Body of pancreas (tissue), 4 donors: Measurements from ENCODE around the gene CHN1. TPM values are rescaled to one million over a fixed set of nuclear protein-coding genes. Genes with fewer than 3 reads are reported as not detected.
A peak's percentile ranks its signal among the peaks of the same experiment; 100 is the strongest.

Source experiments
- ATAC-seq: fragments of 150-250 bp; one replicate; pipeline ENCODE4 v1.9.1; 2016
- DNase-seq, 4 donors: peaks; one replicate each; pipeline ENCODE4 v3.0.0-alpha.2; 2019
- H3K27ac ChIP-seq, 4 donors: fragments of 200-600 bp; sonication (generic); 1 replicate in 3 of 4; 2 replicates in 1 of 4; pipeline versions ENCODE4 v1.5.1 to v1.6.1; 2016 to 2019; ENCODE audit warnings: mild to moderate bottlenecking in 1 of 4, mixed read lengths in 1 of 4, moderate library complexity in 1 of 4
- H3K27me3 ChIP-seq, 2 donors: fragments of 200-600 bp; sonication (generic); one replicate each; pipeline ENCODE4 v1.6.0; 2016; ENCODE audit warnings: mild to moderate bottlenecking in 1 of 2
- H3K36me3 ChIP-seq, 2 donors: fragments of 200-600 bp; sonication (generic); replicated peaks in 1 of 2; 2 replicates each; pipeline ENCODE4 v1.5.1; 2016; ENCODE audit warnings: low read depth in 2 of 2; ENCODE audit not compliant: insufficient read depth in 1 of 2
- H3K4me1 ChIP-seq: fragments of 200-600 bp; sonication (generic); one replicate; pipeline ENCODE4 v1.6.0; 2016
- H3K4me3 ChIP-seq, 2 donors: fragments of 200-600 bp; sonication (generic); 1 replicate in 1 of 2; 2 replicates in 1 of 2; pipeline ENCODE4 v1.5.1; 2016 to 2019
- H3K9me3 ChIP-seq, 3 donors: fragments of 200-600 bp; sonication (generic); 1 replicate in 2 of 3; 2 replicates in 1 of 3; pipeline ENCODE4 v1.5.1; 2016
- POLR2A ChIP-seq, 3 donors: fragments of 450-650 bp; IDR thresholded peaks; one replicate each; pipeline ENCODE4 v1.6.1; 2016; ENCODE audit warnings: antibody characterized with exemption in 3 of 3, mild to moderate bottlenecking in 2 of 3
- WGBS, 2 donors: methylation state at CpG; one replicate each; pipeline ENCODE4 v1.1.5; 2017; 5-methylcytosine and 5-hydroxymethylcytosine counted together
- intact Hi-C: fragments of 100-400 bp; cut with DNase I; formaldehyde crosslinking; loops from one replicate; pipeline ENCODE4 v1.15.1; 2023
- total RNA-seq, 2 donors: library from RNA; depleted of rRNA; stranded (reverse); fragments of >200 nt; gene quantifications; one replicate each; pipeline ENCODE4 v1.1.0, GENCODE V29; 2016
- TF ChIP-seq, protein P1 (sequence below), 7 experiments: fragments of 450-650 bp in 4 of 7; fragments of 200-600 bp in 3 of 7; sonication (generic) in 3 of 7; IDR thresholded peaks; one replicate each; pipeline ENCODE4 v1.5.1; 2016 to 2019; ENCODE audit warnings: antibody characterized with exemption in 7 of 7

The CHN1 gene
- total RNA-seq, 2 donors from 2014 or later: 2.9 to 11.9 TPM

GRCh38 chr2:174846218-174846617 lies 159.0 kb downstream of the CHN1 start:
- H3K36me3 ChIP-seq: no peaks in the 10 kb centered on the region
- peaks cover 10% of the 10 kb centered on the region for H3K4me1 ChIP-seq
- ATAC-seq (no peak), DNase-seq (no peak)
- H3K27ac ChIP-seq: no peak overlapping the region
- intact Hi-C loops: no loop called here
- no peaks in the 10 kb centered on the region for H3K9me3 ChIP-seq
- TF ChIP-seq, protein P1, sequence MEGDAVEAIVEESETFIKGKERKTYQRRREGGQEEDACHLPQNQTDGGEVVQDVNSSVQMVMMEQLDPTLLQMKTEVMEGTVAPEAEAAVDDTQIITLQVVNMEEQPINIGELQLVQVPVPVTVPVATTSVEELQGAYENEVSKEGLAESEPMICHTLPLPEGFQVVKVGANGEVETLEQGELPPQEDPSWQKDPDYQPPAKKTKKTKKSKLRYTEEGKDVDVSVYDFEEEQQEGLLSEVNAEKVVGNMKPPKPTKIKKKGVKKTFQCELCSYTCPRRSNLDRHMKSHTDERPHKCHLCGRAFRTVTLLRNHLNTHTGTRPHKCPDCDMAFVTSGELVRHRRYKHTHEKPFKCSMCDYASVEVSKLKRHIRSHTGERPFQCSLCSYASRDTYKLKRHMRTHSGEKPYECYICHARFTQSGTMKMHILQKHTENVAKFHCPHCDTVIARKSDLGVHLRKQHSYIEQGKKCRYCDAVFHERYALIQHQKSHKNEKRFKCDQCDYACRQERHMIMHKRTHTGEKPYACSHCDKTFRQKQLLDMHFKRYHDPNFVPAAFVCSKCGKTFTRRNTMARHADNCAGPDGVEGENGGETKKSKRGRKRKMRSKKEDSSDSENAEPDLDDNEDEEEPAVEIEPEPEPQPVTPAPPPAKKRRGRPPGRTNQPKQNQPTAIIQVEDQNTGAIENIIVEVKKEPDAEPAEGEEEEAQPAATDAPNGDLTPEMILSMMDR (IDR thresholded peaks at IDR 0.05): no peak
- no peak for TF ChIP-seq POLR2A (IDR thresholded peaks at IDR 0.05)
- no peak overlapping the region for H3K4me3 ChIP-seq
- H3K27me3 ChIP-seq: no peaks in the 10 kb centered on the region
- WGBS, 2 donors: 63 to 75% methylated on average over 1 of the region's 1 CpG

GRCh38 chr2:174844295-174844708 lies 160.9 kb downstream of the CHN1 start:
- Histone ChIP-seq H3K36me3 (no peaks in the 10 kb centered on the region), H3K9me3 (no peaks in the 10 kb centered on the region), H3K4me1 (peaks cover 10% of the 10 kb centered on the region), H3K27me3 (no peaks in the 10 kb centered on the region), H3K27ac (peak overlapping the region in 2 of 4 donors; percentile 34 to 50), H3K4me3 (no peak overlapping the region)
- DNase-seq (peak in 3 of 4 donors; percentile 12 to 45 (median 20)), ATAC-seq (peak; percentile 72)
- intact Hi-C loops: no loop called here
- WGBS, 2 donors: 22 to 23% methylated on average over 6 of the region's 6 CpGs
- TF ChIP-seq POLR2A (IDR thresholded peaks at IDR 0.05): no peak
- TF ChIP-seq, protein P1 (IDR thresholded peaks at IDR 0.05): no peak

DNA sequence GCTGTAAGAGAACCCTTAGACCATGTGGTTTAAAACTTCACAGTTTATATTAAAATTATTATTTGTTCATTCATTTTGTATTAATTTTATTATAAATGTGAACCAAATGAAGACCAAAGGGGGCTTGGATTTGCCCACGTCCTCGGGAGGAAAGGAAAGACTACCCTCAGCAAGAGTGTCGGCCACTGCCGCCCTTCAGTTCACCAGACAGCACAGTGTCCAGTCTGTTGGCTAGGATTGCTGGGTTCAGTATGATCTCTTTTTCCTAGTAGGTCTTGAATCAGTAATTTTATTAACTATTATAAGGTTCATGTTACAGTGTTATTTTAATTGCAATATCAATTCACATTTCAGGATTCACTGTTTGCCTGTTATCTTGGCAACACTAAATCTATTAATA lies 162.7 kb downstream of the CHN1 start:
- Histone ChIP-seq H3K4me1 (peaks cover 10% of the 10 kb centered on the region), H3K4me3 (no peak overlapping the region), H3K27ac (no peak overlapping the region), H3K9me3 (no peaks in the 10 kb centered on the region), H3K36me3 (no peaks in the 10 kb centered on the region), H3K27me3 (no peaks in the 10 kb centered on the region)
- WGBS, 2 donors: 94 to 96% methylated on average over 4 of the region's 4 CpGs
- TF ChIP-seq POLR2A (IDR thresholded peaks at IDR 0.05): no peak
- TF ChIP-seq, protein P1 (IDR thresholded peaks at IDR 0.05): no peak
- intact Hi-C loops: no loop called here
- ATAC-seq: no peak
- no peak for DNase-seq

DNA sequence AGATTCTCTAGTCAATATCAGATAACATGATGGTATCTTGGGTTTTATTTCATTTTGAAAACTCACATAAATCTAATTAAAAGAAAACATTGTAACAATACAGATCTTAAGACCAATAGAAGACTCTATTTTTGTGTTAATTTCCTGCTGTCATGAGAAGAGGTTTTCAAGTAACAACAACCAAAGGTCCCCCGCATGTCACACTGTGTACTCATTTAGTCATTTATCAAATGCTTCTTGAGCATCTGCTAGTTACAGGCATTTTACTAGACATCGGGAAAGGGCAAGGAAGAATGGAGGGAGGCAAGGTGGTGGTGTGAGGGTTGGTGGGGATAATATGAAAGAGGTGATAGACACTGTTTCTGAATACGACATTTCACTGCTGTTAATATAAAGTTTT lies 163.2 kb downstream of the CHN1 start:
- no peak overlapping the region for H3K27ac ChIP-seq
- intact Hi-C loops: no loop called here
- peaks cover 10% of the 10 kb centered on the region for H3K4me1 ChIP-seq
- no peak for TF ChIP-seq POLR2A (IDR thresholded peaks at IDR 0.05)
- TF ChIP-seq, protein P1 (IDR thresholded peaks at IDR 0.05): no peak
- H3K4me3 ChIP-seq: no peak overlapping the region
- WGBS, 2 donors: 91 to 94% methylated on average over 3 of the region's 3 CpGs
- no peak for DNase-seq
- no peaks in the 10 kb centered on the region for H3K36me3 ChIP-seq
- no peaks in the 10 kb centered on the region for H3K27me3 ChIP-seq
- ATAC-seq: no peak
- H3K9me3 ChIP-seq: no peaks in the 10 kb centered on the region

DNA sequence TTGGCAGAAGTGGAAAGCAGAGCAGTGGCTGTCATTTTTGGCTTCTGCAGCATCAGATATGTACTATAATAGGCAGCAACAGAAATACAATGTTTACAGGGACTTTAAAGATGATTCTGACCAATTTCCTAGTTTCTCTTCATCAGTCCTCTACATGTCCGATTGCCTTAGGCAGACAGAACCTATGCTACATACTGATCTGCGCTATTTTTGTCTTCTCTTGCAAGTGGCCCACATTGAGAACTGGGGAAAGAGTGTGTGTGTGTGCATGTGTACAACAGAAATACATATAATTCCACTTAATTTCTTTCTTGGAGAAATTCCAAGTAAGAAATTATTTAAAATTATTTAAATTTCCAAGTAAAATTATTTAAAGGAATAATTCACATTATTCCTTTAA lies 163.8 kb downstream of the CHN1 start:
- no peak overlapping the region for H3K27ac ChIP-seq
- H3K36me3 ChIP-seq: no peaks in the 10 kb centered on the region
- 74 to 82% methylated on average over 2 of the region's 2 CpGs for WGBS, 2 donors
- H3K27me3 ChIP-seq: no peaks in the 10 kb centered on the region
- intact Hi-C loops: no loop called here
- ATAC-seq (no peak), DNase-seq (no peak)
- H3K4me3 ChIP-seq: no peak overlapping the region
- no peaks in the 10 kb centered on the region for H3K9me3 ChIP-seq
- TF ChIP-seq, protein P1 (IDR thresholded peaks at IDR 0.05): no peak
- TF ChIP-seq POLR2A (IDR thresholded peaks at IDR 0.05): no peak
- H3K4me1 ChIP-seq: peaks cover 10% of the 10 kb centered on the region
